ENCODE data around the gene C11orf42. TPM values are rescaled to one million over a fixed set of nuclear protein-coding genes. Genes with fewer than 3 reads are reported as not detected.

Gene C11orf42
- total RNA-seq, 1 donor from 2014 or later: not detected

GRCh38 chr11:6253197-6253596, 47.8 kb downstream of the C11orf42 start:
- DNase-seq (ENCODE audit: low read depth, low spot score): no peak

- no peak for DNase-seq (ENCODE audit: low read depth, low spot score)
These were observed 52.8 kb downstream of the C11orf42 start for GRCh38 chr11:6258141-6258540.

- no peak for DNase-seq (ENCODE audit: low read depth, low spot score)
These were observed 53.3 kb downstream of the C11orf42 start for GRCh38 chr11:6258571-6259081.

- DNase-seq (ENCODE audit: low read depth, low spot score): no peak
These were observed 54.9 kb downstream of the C11orf42 start for GRCh38 chr11:6260207-6260726.

Other genes with a start within 250 kb of the C11orf42 start
- gene OR56A5, start 237.1 kb upstream of the C11orf42 start, total RNA-seq: not detected in 2 replicates
- gene OR52L1, start 218.6 kb upstream of the C11orf42 start, total RNA-seq: not detected in 2 replicates
- not detected in 2 replicates for gene OR56A4, start 198.6 kb upstream of the C11orf42 start, total RNA-seq
- not detected in 2 replicates for gene OR56A1, start 174.8 kb upstream of the C11orf42 start, total RNA-seq
- not detected in 2 replicates for gene OR56B4, start 97.9 kb upstream of the C11orf42 start, total RNA-seq
- not detected in 2 replicates for gene OR52B2, start 35.2 kb upstream of the C11orf42 start, total RNA-seq
- not detected in 2 replicates for gene OR52W1, start 6.3 kb upstream of the C11orf42 start, total RNA-seq
- 8.0 and 8.4 TPM in 2 replicates for gene FHIP1B, start 29.1 kb downstream of the C11orf42 start, total RNA-seq
- gene CNGA4, start 33.5 kb downstream of the C11orf42 start, total RNA-seq: not detected in 2 replicates
- gene CCKBR, start 54.3 kb downstream of the C11orf42 start, total RNA-seq: not detected in 2 replicates
- gene CAVIN3, start 114.9 kb downstream of the C11orf42 start, total RNA-seq: 62.8 and 94.6 TPM in 2 replicates
- 16.9 and 23.4 TPM in 2 replicates for gene SMPD1, start 184.9 kb downstream of the C11orf42 start, total RNA-seq
- gene APBB1, start 213.5 kb downstream of the C11orf42 start, total RNA-seq: 59.2 and 63.5 TPM in 2 replicates
- 0.13 and 0.32 TPM in 2 replicates for gene HPX, start 235.4 kb downstream of the C11orf42 start, total RNA-seq